Fibroblast of mammary gland (primary cell): Measurements from ENCODE around the gene UBXN11.

Source experiments
- DNase-seq: peaks from one replicate; pipeline ENCODE4 v3.0.0-alpha.2; 2010; ENCODE audit warnings: low read depth
- H3K4me3 ChIP-seq: 2 replicates; pipeline ENCODE4 v1.5.1; 2011; ENCODE audit warnings: low read depth, mild to moderate bottlenecking, low read length, moderate library complexity; ENCODE audit not compliant: control insufficient read depth
- TF ChIP-seq, protein P1 (sequence below): conservative IDR thresholded peaks from 2 replicates; pipeline ENCODE4 v1.5.1; 2011; ENCODE audit warnings: low read depth, low read length, inconsistent platforms; ENCODE audit not compliant: control insufficient read depth, insufficient read depth

UBXN11 gene

DNA sequence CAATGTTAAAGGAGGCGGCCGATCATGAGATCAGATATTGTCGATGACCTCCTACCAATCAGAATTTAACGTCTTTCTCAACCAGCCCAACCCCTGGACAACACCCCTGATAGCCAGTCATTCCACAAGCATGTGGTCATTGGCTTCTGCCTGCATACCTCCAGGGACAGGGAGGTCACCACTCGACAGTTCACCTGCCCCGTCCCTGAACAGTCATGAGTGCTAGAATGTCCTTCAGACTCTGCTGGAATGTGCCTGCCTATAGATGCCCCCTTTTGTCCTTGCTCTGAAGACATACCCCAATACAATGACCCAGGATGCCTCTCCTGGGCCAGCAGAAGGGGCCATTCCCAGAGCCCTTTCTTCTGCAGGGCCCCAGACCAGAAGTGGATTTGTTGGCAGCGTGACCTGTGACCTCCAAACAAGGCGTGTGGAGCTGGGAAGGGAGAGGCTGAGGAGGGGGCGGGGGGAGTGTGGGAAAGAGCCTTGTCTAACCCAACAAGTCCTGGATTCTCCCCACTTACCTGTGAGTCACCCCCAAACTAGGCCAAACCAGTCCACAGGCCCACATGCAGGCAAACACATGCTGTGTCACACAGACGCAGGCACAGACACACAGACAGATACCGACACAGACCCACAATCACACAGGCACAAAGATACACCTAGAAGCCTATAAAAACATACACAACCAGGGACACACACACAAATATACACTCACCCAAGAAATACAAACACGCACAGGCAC, 45.3 kb upstream of the UBXN11 start:
- DNase-seq: peak; percentile 53
- TF ChIP-seq, protein P1, sequence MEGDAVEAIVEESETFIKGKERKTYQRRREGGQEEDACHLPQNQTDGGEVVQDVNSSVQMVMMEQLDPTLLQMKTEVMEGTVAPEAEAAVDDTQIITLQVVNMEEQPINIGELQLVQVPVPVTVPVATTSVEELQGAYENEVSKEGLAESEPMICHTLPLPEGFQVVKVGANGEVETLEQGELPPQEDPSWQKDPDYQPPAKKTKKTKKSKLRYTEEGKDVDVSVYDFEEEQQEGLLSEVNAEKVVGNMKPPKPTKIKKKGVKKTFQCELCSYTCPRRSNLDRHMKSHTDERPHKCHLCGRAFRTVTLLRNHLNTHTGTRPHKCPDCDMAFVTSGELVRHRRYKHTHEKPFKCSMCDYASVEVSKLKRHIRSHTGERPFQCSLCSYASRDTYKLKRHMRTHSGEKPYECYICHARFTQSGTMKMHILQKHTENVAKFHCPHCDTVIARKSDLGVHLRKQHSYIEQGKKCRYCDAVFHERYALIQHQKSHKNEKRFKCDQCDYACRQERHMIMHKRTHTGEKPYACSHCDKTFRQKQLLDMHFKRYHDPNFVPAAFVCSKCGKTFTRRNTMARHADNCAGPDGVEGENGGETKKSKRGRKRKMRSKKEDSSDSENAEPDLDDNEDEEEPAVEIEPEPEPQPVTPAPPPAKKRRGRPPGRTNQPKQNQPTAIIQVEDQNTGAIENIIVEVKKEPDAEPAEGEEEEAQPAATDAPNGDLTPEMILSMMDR: no peak
- H3K4me3 ChIP-seq: no peak overlapping the region

DNA sequence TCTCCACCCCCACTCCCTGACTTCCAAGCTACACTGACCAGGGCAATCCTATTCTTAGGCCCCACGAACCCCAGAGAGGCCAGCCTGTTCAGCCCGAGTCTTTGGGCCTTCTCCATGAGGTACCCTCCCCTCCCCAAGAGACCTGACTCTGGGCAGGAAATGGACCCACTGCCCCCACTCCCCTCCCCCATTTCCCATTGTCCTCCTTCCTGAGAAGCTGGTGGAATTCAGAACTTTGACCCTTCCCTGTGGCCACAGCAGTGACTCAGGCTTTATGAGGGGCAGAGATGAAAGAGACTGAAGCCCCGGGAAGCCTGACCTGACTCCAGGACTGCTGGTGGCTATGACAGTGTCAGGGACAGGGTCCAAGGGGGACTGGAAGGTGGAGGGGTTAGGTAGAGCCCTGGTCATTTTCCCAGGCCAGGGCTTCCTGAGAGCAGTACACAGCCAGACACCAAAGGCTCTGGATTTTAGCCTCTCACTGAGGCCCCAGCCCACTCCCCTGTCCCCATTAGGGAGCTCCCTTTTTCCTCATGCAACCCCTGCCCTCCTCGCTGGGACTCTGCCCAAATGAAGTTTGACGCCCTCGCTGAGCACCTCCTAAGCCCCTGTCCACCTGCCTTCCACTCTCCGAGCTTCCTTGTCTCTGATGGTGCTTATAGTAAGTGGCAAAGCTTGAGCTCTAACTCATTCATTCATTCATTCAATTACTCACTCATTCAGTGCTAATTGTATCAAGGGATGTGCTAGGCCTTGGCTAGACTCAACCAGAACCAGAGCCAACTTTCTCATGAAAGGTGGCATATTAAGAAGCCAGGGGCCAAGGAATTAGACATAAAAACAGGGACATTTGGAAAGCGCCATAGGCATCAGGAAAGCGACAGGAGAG, 44.5 kb upstream of the UBXN11 start:
- no peak overlapping the region for H3K4me3 ChIP-seq
- peak; percentile 15 for DNase-seq
- TF ChIP-seq, protein P1: no peak

DNA sequence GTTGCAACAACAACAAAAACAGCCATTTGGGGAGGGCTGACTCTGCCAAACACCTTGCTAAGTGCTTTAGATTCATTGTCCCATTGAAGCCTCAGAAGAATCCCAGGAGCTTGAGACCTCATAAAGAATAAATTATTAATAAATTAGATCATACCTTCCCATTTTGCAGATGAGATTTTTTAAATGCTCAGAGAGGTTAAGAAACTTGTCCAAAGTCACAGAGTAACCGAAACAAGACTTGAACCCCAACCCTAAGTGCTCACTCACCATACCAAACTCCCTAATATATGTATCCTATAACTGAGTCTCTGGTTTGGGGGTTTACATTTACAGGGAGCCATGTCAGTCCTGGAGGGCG, 43.9 kb upstream of the UBXN11 start:
- no peak for DNase-seq
- no peak overlapping the region for H3K4me3 ChIP-seq
- TF ChIP-seq, protein P1: no peak

DNA sequence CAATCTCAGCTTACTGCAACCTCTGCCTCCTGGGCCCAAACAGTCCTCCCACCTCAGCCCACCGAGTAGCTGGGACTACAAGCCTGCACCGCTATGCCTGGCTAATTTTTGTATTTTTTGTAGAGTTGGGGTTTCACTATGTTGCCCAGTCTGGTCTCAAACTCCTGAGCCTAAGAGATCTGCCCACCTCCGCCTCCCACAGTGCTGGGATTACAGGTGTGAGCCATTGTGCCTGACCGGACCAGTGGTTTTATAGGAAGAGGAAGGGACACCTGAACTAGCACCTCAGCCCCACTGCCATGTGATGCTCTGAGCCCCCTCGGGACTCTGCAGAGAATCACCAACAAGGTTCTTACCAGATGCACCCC, 43.4 kb upstream of the UBXN11 start:
- H3K4me3 ChIP-seq: no peak overlapping the region
- TF ChIP-seq, protein P1: no peak
- DNase-seq: no peak

DNA sequence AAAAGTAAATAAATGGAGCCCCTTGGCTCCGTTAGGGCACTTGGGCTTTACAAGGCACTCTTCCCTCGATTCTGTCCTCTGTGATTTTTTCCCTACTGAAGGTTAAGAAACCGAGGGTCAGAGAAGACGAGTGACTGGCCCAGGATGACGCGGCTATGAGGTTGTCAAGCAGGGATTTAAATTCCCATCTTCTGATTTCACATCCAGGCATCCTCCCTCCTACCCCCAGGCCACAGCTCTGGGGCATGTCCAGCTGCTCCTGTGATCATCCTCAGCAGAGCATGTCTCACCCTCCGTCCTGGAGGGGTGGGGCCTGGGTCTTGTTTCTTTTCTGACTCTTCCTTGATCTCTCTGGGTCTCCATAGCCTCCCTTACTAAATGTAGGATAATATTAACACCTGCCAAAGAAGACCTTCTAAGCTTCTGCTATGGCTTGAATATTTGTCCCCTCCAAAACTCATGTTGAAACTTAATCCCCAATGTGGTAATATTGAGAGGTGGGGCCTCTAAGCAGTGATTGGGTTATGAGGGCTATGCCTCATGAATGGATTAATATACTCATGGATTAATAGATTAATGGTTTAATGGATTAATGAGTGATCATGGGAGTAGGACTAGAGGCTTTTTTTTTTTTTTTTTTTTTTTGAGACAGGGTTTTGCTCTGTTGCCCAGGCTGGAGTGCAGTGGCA, 42.9 kb upstream of the UBXN11 start:
- no peak overlapping the region for H3K4me3 ChIP-seq
- TF ChIP-seq, protein P1: no peak
- peak; percentile 79 for DNase-seq

DNA sequence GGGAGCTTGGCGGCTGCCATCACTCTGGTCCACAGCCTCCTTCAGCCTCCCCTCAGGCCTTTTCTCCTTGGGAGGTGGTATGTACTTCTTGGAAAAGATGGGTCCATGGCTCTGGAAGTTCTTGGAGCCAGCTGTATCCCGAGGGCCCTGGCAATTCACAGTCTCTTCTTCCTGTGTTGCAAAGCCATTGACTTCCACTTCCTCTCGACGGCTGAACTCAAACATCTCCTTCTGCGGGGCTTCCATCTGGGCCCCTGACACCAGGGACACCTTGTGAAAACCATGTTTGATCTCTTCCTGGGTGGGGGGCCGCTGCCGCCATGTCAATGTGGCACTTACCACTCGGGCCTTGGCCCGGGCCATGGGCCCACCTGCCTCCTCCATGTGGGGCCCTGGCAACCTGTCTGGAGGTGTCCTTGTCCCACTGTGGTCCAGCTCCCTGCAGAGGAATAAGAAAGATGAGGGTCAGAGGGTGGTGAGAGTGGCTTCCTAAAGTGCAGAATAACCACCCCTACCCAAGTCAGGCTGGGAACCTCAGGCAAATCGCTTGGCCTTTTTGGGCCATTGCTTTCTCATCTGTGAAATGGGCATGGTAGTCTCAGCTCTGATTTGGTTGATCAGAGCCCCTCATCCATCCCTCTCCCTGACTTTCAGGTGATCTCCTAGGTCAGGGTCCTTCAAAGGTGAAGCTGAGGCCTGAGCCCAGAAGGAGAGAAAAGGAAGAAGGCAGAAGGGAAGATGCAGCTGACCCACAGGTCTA, 40.0 kb upstream of the UBXN11 start:
- H3K4me3 ChIP-seq: no peak overlapping the region
- no peak for DNase-seq
- TF ChIP-seq, protein P1: no peak
